C4-2B (cell line): ENCODE results near the gene APPBP2.

Source experiments
- CTCF ChIP-seq: fragments of 450-650 bp; conservative IDR thresholded peaks from 2 replicates; pipeline ENCODE4 v1.5.1; 2017; ENCODE audit warnings: mild to moderate bottlenecking
- ZFX ChIP-seq: fragments of 450-650 bp; IDR thresholded peaks from 2 replicates; pipeline ENCODE4 v1.6.1; 2017

GRCh38 chr17:60519795-60520194 lies 6.2 kb downstream of the APPBP2 start:
- no peak for TF ChIP-seq CTCF
- no peak for TF ChIP-seq ZFX
